AG09319 (cell line): Measurements from ENCODE around the gene SLC9A1.
A peak's percentile ranks its signal among the peaks of the same experiment; 100 is the strongest.
"Not testable (repeated sequence)": the region's sequence is repeated elsewhere in the genome, so short reads cannot be mapped to it uniquely, and the experiment has no call there.

ENCODE experiments used
- DNase-seq: peaks from one replicate; pipeline ENCODE4 v3.0.0-alpha.2; 2010; ENCODE audit warnings: low read depth; ENCODE audit errors: extremely low read depth
- TF ChIP-seq, protein P1 (sequence below): IDR thresholded peaks from 2 replicates; pipeline ENCODE4 v1.5.1; 2011; ENCODE audit warnings: low read depth, mild to moderate bottlenecking, inconsistent platforms, low read length, moderate library complexity

SLC9A1 gene

GRCh38 chr1:27154991-27155781, at the start of gene SLC9A1:
SLC9A1 (minus strand) TSS chr1:27155125; CDS start chr1:27154334, 791 bp downstream.
- DNase-seq: peak; percentile 87
- TF ChIP-seq, protein P1, sequence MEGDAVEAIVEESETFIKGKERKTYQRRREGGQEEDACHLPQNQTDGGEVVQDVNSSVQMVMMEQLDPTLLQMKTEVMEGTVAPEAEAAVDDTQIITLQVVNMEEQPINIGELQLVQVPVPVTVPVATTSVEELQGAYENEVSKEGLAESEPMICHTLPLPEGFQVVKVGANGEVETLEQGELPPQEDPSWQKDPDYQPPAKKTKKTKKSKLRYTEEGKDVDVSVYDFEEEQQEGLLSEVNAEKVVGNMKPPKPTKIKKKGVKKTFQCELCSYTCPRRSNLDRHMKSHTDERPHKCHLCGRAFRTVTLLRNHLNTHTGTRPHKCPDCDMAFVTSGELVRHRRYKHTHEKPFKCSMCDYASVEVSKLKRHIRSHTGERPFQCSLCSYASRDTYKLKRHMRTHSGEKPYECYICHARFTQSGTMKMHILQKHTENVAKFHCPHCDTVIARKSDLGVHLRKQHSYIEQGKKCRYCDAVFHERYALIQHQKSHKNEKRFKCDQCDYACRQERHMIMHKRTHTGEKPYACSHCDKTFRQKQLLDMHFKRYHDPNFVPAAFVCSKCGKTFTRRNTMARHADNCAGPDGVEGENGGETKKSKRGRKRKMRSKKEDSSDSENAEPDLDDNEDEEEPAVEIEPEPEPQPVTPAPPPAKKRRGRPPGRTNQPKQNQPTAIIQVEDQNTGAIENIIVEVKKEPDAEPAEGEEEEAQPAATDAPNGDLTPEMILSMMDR: peak; percentile 90

DNA sequence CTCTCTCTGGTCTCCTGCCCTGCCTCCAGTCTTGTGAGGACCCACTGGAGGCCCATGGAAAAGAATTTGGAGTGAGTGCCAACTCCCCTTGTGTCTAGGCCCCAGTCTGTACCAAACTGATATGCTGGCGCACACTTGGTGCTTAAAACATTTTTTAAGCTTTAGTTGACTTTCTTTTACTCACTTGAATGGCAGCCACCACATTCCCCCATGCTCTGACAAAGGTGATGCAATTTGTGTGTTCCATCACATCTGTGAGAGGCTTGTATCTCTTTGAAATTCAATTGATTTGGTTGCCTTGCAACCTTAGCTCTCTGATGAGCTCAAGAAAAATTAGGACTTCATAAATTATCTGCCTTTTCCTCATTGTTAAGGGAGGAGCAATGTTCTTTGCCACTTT, 49.0 kb upstream of the SLC9A1 start:
- DNase-seq: no peak
- TF ChIP-seq, protein P1: no peak

DNA sequence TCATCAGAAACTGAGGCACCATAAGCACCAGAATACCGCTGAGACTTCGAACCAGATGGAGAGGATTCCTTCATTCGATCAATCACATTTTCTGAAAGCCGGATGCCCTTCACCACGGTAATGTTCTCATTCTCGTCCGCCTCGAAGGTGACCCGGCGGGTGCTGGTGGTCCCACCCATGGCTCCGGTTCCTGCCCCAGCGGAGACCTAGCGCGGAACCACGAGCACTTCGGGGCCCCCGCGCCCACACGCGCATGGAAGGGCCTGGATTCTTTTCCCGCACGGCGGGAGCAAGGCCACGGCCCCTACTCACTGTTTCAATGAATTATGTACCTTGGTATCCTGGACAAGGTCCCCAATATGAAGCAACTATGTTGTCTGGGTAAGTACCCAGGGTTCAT, 46.4 kb upstream of the SLC9A1 start:
- DNase-seq: no peak
- TF ChIP-seq, protein P1: no peak

DNA sequence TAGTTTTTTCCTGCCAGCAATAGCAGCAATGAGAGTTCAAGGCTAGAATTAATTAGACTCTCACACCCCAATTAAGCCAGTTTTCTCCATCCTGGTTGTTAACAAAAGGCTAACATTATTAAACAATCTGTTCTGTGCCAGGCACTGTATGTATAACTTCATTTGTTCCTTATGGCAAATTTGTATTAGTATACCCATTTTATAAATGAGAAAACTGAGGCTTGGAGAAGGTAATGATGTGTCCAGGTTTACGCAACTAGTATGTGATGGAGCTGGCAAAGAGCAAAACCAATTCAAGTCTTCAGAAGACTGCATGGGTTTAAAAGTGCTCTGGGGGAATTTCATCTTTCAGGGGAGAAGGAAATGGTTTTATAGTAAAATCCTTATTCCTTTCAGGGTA, 38.3 kb upstream of the SLC9A1 start:
- TF ChIP-seq, protein P1: no peak
- DNase-seq: no peak

DNA sequence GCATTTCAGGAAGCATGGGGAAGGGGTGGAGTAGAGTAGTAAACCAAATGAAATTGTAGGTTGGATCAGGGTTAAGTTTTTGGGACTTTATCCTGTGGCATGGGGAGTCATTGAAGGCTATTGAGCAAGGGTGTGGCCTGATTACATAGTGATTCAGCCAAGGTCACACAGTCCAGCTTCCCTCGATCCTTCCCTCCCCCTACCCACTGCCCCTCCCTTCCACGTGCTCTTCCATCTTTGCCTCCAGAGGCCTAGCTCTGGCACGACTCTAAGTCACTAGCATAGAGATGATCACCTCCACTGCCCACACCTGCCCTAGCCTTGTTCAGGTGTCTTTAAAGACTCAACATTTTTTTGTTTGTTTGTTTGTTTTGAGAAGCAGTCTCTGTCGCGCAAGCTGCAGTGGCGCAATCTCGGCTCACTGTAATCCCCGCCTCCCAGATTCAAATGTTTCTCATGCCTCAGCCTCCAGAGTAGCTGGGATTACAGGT, 37.2 kb upstream of the SLC9A1 start:
- DNase-seq: no peak
- TF ChIP-seq, protein P1: no peak

DNA sequence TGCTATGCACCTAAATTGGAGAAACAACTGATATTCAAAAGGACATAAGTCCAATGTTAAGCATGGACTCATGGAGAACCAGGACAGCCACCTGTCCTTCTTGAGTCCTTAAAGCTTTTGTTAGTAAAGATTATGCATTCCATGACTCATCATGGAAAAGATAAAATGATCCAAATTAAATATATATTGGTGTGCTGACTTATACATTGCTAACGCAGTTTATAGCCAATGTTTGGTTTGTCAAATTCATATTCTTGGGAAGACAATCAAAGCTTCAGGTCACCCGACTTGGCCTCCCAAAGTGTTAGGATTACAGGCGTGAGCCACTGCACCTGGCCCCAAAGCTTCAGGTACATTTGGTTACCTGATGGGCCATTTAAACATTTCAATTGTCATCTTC, 29.7 kb upstream of the SLC9A1 start:
- DNase-seq: not testable (repeated sequence)

DNA sequence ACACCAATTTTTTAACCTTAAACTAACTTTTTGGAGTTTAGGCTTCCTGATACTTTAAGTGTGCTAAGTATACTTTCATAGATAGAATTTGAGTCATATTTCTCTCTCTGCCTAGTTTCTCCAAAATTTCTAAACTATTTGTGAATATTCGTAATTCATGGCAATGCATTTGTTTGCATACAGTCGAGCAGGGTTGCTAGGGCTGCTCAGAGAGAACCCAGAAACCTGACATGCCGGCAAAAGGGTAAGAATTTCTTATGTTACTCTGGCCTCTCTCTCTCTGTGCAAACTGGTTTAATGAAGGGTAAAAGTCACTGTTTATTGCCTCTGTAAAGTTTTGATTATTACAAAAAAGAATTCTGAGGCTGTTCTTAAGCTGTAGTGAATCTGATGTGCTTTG, 25.1 kb upstream of the SLC9A1 start:
- DNase-seq: no peak
- TF ChIP-seq, protein P1: no peak

DNA sequence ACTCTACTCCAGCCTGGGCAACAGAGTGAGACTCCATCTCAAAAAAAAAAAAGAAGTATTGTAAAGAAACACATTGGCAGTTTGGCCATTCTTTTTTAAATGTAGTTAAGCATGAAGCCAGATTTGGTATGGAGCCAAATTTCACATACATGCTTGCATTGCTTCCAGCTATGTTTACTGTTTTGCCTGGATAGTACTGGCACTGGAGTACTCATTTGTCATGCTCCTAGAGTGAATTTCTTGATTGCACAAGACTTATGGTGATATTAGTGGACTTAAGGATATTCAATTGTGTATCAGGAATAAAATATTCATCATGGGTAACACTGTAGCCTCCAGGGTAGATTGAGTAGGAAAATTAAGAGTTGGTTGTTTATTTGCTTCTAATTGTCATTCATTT, 24.5 kb upstream of the SLC9A1 start:
- no peak for DNase-seq
- TF ChIP-seq, protein P1: no peak
